PC-3 (cell line): ENCODE measurements around the gene ZSCAN5A. TPM values are rescaled to one million over a fixed set of nuclear protein-coding genes. Genes with fewer than 3 reads are reported as not detected.
"Not testable (repeated sequence)": the region's sequence is repeated elsewhere in the genome, so short reads cannot be mapped to it uniquely, and the experiment has no call there.

Source experiments
- ATAC-seq: fragments of 200-7000 bp; cut with Tn5 transposase; 2 replicates; pipeline ENCODE4 v1.9.1; 2020; ENCODE audit warnings: mild to moderate bottlenecking, moderate library complexity
- BruUV-seq: library from RNA; stranded (reverse); fragments of 400-500 nt; replicated peaks from 2 replicates; lab custom pipeline; 2021; lab: Mats Ljungman, UMichigan
- CTCF ChIA-PET: fragments of 300-600 bp; sonication (Branson Sonifier 250); formaldehyde crosslinking; loops from one replicate; lab custom pipeline; 2022; ENCODE audit warnings: antibody characterized with exemption; lab: Charles Lee
- POLR2A ChIA-PET: fragments of 300-600 bp; sonication (Branson Sonifier 250); formaldehyde crosslinking; loops from one replicate; lab custom pipeline; 2022; ENCODE audit warnings: antibody characterized with exemption; ENCODE audit not compliant: unreplicated experiment; lab: Charles Lee
- DNase-seq: peaks from one replicate; pipeline ENCODE4 v3.0.0-alpha.2; 2015
- H2AFZ ChIP-seq: fragments of 300-600 bp; sonication (generic); 2 replicates; pipeline ENCODE4 v1.6.0; 2016; ENCODE audit warnings: antibody characterized with exemption, low read length
- H3F3A ChIP-seq: fragments of 300-600 bp; sonication (generic); one replicate; pipeline ENCODE4 v1.6.0; 2017; ENCODE audit warnings: antibody characterized with exemption, low read length, control low read depth, mild to moderate bottlenecking; ENCODE audit not compliant: unreplicated experiment
- H3K27ac ChIP-seq: fragments of 300-600 bp; sonication (generic); 2 replicates; pipeline ENCODE4 v1.5.1; 2016; ENCODE audit warnings: mild to moderate bottlenecking, low read length
- H3K27me3 ChIP-seq: fragments of 300-600 bp; sonication (generic); 2 replicates; pipeline ENCODE4 v1.6.1; 2016; ENCODE audit warnings: low read length, mixed read lengths
- H3K36me3 ChIP-seq: fragments of 300-600 bp; sonication (generic); 2 replicates; pipeline ENCODE4 v1.6.1; 2016; ENCODE audit warnings: low read depth, mixed run types, low read length, mixed read lengths
- H3K4me1 ChIP-seq: fragments of 300-600 bp; sonication (generic); 2 replicates; pipeline ENCODE4 v1.5.1; 2016; ENCODE audit warnings: low read length; ENCODE audit not compliant: insufficient read depth
- H3K4me2 ChIP-seq: fragments of 300-600 bp; sonication (generic); 2 replicates; pipeline ENCODE4 v1.6.0; 2016; ENCODE audit warnings: low read length
- H3K4me3 ChIP-seq: fragments of 300-600 bp; sonication (generic); 2 replicates; pipeline ENCODE4 v1.5.1; 2016; ENCODE audit warnings: mild to moderate bottlenecking, low read length, mixed read lengths
- H3K79me2 ChIP-seq: fragments of 300-600 bp; sonication (generic); 2 replicates; pipeline ENCODE4 v1.6.1; 2017; ENCODE audit warnings: low read length, mixed read lengths
- H3K9ac ChIP-seq: fragments of 300-600 bp; sonication (generic); 2 replicates; pipeline ENCODE4 v1.6.0; 2016; ENCODE audit warnings: mild to moderate bottlenecking, low read length
- H3K9me2 ChIP-seq: fragments of 300-600 bp; sonication (generic); replicated peaks from 2 replicates; pipeline ENCODE4 v1.6.1; 2016; ENCODE audit warnings: mixed run types, low read length, mixed read lengths
- H3K9me3 ChIP-seq: fragments of 300-600 bp; sonication (generic); 2 replicates; pipeline ENCODE4 v1.6.1; 2016; ENCODE audit warnings: low read length, mixed read lengths
- H4K20me1 ChIP-seq: fragments of 300-600 bp; sonication (generic); 2 replicates; pipeline ENCODE4 v1.6.1; 2016; ENCODE audit warnings: low read length, mixed read lengths
- CTCF ChIP-seq: fragments of 300-600 bp; sonication (generic); conservative IDR thresholded peaks from 2 replicates; pipeline ENCODE4 v1.5.1; 2017; ENCODE audit warnings: antibody characterized with exemption, low read depth, mild to moderate bottlenecking, low read length
- EZH2 ChIP-seq: fragments of 300-600 bp; sonication (generic); IDR thresholded peaks from one replicate; pipeline ENCODE4 v1.6.1; 2017; ENCODE audit warnings: antibody characterized with exemption, mild to moderate bottlenecking, low read length; ENCODE audit not compliant: unreplicated experiment
- EZH2phosphoT487 ChIP-seq: fragments of 300-600 bp; sonication (generic); IDR thresholded peaks from 2 replicates; pipeline ENCODE4 v1.6.1; 2018; ENCODE audit warnings: mild to moderate bottlenecking, antibody characterized with exemption, low read length, borderline replicate concordance
- intact Hi-C: fragments of 100-400 bp; cut with micrococcal nuclease; formaldehyde crosslinking; loops from 2 replicates; pipeline ENCODE4 v1.9.0; 2023
- total RNA-seq: library from RNA; depleted of rRNA; stranded (reverse); fragments of >200 nt; gene quantifications from 2 replicates; pipeline ENCODE4 v1.2.3, GENCODE V29; 2014

Gene ZSCAN5A
- total RNA-seq, 1 experiment from 2014 or later, result 23.7 TPM

- BruUV-seq, result no TSS peak
- H3K36me3 ChIP-seq, result no peaks in the 10 kb centered on the region
- H3K4me3 ChIP-seq, result no peak overlapping the region
- no peaks in the 10 kb centered on the region for H3F3A ChIP-seq
- no peak overlapping the region for H3K4me2 ChIP-seq
- H3K9me3 ChIP-seq, result no peaks in the 10 kb centered on the region
- H3K27ac ChIP-seq, result no peak overlapping the region
- no peaks in the 10 kb centered on the region for H3K9me2 ChIP-seq
- H3K9ac ChIP-seq, result no peak overlapping the region
- CTCF ChIA-PET, result no interaction called here
- DNase-seq, result no peak
- no peak overlapping the region for H2AFZ ChIP-seq
- TF ChIP-seq CTCF (no peak), EZH2phosphoT487 (no peak), EZH2 (no peak)
- no peaks in the 10 kb centered on the region for H3K79me2 ChIP-seq
- no peaks in the 10 kb centered on the region for H4K20me1 ChIP-seq
- H3K4me1 ChIP-seq, result no peaks in the 10 kb centered on the region
- POLR2A ChIA-PET, result no interaction called here
- no peak for ATAC-seq
- no peaks in the 10 kb centered on the region for H3K27me3 ChIP-seq
- intact Hi-C loops, result no loop called here
Observed at GRCh38 chr19:56269348-56269747, 45.3 kb downstream of the ZSCAN5A start.

DNA sequence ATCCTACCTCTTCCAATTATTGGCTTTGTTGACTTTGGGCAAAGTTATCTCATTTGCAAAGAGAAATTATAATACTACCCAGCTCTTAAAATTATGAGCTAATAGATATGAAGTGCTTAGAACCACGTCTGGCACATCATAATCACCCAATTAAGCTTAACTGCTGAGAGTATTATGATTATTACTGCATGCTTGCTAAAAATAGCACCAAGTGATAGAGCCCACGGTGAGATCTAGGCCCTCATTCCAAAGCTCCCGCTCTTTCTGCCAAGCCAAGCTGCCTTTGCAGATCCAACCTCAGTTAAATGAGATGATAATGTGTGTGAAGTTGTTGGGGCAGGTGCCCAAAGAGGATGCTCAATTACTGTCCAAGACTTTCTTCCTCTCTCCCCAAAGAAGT is 48.6 kb downstream of the ZSCAN5A start:
- no peak for DNase-seq
- Histone ChIP-seq H4K20me1 (no peaks in the 10 kb centered on the region), H3K36me3 (no peaks in the 10 kb centered on the region), H3K9me2 (no peaks in the 10 kb centered on the region), H3K4me3 (no peak overlapping the region), H3K27ac (no peak overlapping the region), H3K4me2 (no peak overlapping the region), H3K27me3 (no peaks in the 10 kb centered on the region), H3K79me2 (no peaks in the 10 kb centered on the region), H3K4me1 (no peaks in the 10 kb centered on the region), H3F3A (no peaks in the 10 kb centered on the region), H2AFZ (no peak overlapping the region), H3K9me3 (no peaks in the 10 kb centered on the region), H3K9ac (no peak overlapping the region)
- CTCF ChIA-PET, result no interaction called here
- no peak for ATAC-seq
- no TSS peak for BruUV-seq
- intact Hi-C loops, result no loop called here
- POLR2A ChIA-PET, result no interaction called here
- no peak for TF ChIP-seq EZH2phosphoT487
- no peak for TF ChIP-seq CTCF
- TF ChIP-seq EZH2, result no peak

- no peak for ATAC-seq
- BruUV-seq, result no TSS peak
Observed at GRCh38 chr19:56263319-56263718, 51.3 kb downstream of the ZSCAN5A start.

DNA sequence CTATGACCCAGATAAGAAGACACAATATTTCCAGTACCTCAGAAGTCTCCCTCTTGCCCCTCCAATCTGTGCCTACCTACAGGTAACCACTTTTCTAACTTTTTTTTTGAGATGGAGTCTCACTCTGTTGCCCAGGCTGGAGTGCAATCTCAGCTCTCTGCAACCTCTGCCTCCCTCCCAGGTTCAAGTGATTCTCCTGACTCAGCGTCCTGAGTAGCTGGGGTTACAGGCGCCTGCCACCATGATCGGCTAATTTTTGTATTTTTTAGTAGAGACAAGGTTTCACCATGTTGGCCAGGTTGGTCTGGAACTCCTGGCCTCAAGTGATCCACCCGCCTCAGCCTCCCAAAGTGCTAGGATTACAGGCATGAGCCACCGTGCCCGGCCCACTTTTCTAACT is 52.7 kb downstream of the ZSCAN5A start:
- H3K79me2 ChIP-seq, H2AFZ ChIP-seq, H4K20me1 ChIP-seq, BruUV-seq, H3K9me3 ChIP-seq, H3K9me2 ChIP-seq, H3K4me1 ChIP-seq, intact Hi-C loops, CTCF ChIA-PET, H3F3A ChIP-seq, H3K36me3 ChIP-seq, H3K27me3 ChIP-seq, H3K4me2 ChIP-seq, DNase-seq, H3K27ac ChIP-seq, POLR2A ChIA-PET, ATAC-seq, H3K9ac ChIP-seq, H3K4me3 ChIP-seq: not testable (repeated sequence)

More at GRCh38 chr19:56263319-56263718, 51.3 kb downstream of the ZSCAN5A start:
- Histone ChIP-seq H3F3A (no peaks in the 10 kb centered on the region), H3K4me1 (no peaks in the 10 kb centered on the region), H4K20me1 (no peaks in the 10 kb centered on the region), H3K9ac (no peak overlapping the region), H3K4me2 (no peak overlapping the region), H2AFZ (no peak overlapping the region), H3K4me3 (no peak overlapping the region), H3K27me3 (no peaks in the 10 kb centered on the region), H3K27ac (no peak overlapping the region), H3K79me2 (no peaks in the 10 kb centered on the region), H3K9me2 (no peaks in the 10 kb centered on the region), H3K36me3 (no peaks in the 10 kb centered on the region), H3K9me3 (no peaks in the 10 kb centered on the region)
- intact Hi-C loops, result no loop called here
- TF ChIP-seq EZH2 (no peak), EZH2phosphoT487 (no peak), CTCF (no peak)
- no peak for DNase-seq
- CTCF ChIA-PET, result no interaction called here
- POLR2A ChIA-PET, result no interaction called here
